Ascending aorta (tissue), 2 donors: ENCODE data around the gene DEPDC5. TPM values are rescaled to one million over a fixed set of nuclear protein-coding genes. Genes with fewer than 3 reads are reported as not detected.

Experiments
- DNase-seq, 2 donors: peaks; one replicate each; pipeline ENCODE4 v3.0.0-alpha.2; 2019; ENCODE audit warnings: low spot score in 2 of 2
- H3K27ac ChIP-seq, 2 donors: fragments of 200-600 bp; sonication (generic); one replicate each; pipeline ENCODE4 v1.5.1; 2016 to 2017; ENCODE audit warnings: mild to moderate bottlenecking in 1 of 2
- H3K27me3 ChIP-seq: fragments of 200-600 bp; sonication (generic); one replicate; pipeline ENCODE4 v1.5.1; 2017
- H3K36me3 ChIP-seq, 2 donors: fragments of 200-600 bp; sonication (generic); one replicate each; pipeline ENCODE4 v1.5.1; 2016
- H3K4me1 ChIP-seq, 2 donors: fragments of 200-600 bp; sonication (generic); one replicate each; pipeline ENCODE4 v1.5.1; 2016 to 2017; ENCODE audit warnings: mild to moderate bottlenecking in 1 of 2
- H3K4me3 ChIP-seq, 2 donors: fragments of 200-600 bp; sonication (generic); one replicate each; pipeline ENCODE4 v1.5.1; 2016 to 2017; ENCODE audit warnings: mild to moderate bottlenecking in 1 of 2
- H3K9me3 ChIP-seq, 2 donors: fragments of 200-600 bp; sonication (generic); one replicate each; pipeline ENCODE4 v1.5.1; 2016
- intact Hi-C: fragments of 100-400 bp; cut with DNase I; formaldehyde crosslinking; loops from one replicate; pipeline ENCODE4 v1.15.1; 2023
- total RNA-seq: library from RNA; depleted of rRNA; stranded (reverse); fragments of >200 nt; gene quantifications from one replicate; pipeline ENCODE4 v1.1.0, GENCODE V29; 2016
- TF ChIP-seq, protein P1 (sequence below), 3 experiments: fragments of 200-600 bp in 2 of 3; fragments of 450-650 bp in 1 of 3; sonication (generic) in 2 of 3; IDR thresholded peaks; one replicate each; pipeline ENCODE4 v1.5.1; 2016 to 2019; ENCODE audit warnings: antibody characterized with exemption in 3 of 3, mild to moderate bottlenecking in 1 of 3, moderate library complexity in 1 of 3

DEPDC5 gene
- total RNA-seq, 1 donor from 2014 or later: 5.2 TPM

DNA sequence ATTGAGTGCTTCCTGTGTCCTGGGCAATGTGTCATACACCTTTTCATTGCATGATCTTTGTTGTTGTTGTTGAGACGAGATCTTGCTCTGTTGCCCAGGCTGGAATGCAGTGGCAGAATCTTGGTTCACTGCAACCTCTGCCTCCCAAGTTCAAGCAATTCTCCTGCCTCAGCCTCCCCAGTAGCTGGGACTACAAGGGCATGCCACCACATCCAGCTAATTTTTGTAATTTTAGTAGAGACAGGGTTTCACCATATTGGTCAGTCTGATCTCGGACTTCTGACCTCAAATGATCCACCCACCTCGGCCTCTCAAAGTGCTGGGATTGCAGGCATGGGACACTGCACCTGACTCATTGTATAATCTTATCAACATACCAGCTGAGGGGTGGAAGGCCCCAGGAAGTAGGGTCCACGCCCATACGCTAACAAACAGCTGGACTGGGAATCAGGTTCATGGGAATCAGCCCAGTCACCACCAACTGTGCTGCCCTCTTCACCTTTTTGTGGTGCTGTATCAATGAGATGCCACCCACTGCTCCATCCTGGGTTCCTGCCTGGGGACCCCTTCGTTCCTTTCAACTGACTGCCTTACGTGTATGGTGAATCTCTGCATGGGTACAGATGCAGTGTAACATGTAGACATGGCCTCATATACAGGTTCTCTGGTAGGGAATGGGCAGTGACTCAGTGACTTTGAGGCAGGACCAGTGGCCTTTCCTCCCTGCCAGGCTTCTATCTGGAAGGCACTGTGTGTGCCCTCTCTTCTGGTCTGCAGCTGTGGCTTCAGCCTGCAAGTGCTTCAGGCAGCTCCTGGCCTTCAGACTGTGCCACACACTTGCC lies 158.0 kb downstream of the DEPDC5 start:
- Histone ChIP-seq H3K36me3 (peaks cover 8 to 12% of the 10 kb centered on the region in 2 donors), H3K27me3 (no peaks in the 10 kb centered on the region), H3K9me3 (no peaks in the 10 kb centered on the region), H3K4me3 (no peak overlapping the region), H3K27ac (no peak overlapping the region), H3K4me1 (no peaks in the 10 kb centered on the region)
- DNase-seq: no peak
- TF ChIP-seq, protein P1, sequence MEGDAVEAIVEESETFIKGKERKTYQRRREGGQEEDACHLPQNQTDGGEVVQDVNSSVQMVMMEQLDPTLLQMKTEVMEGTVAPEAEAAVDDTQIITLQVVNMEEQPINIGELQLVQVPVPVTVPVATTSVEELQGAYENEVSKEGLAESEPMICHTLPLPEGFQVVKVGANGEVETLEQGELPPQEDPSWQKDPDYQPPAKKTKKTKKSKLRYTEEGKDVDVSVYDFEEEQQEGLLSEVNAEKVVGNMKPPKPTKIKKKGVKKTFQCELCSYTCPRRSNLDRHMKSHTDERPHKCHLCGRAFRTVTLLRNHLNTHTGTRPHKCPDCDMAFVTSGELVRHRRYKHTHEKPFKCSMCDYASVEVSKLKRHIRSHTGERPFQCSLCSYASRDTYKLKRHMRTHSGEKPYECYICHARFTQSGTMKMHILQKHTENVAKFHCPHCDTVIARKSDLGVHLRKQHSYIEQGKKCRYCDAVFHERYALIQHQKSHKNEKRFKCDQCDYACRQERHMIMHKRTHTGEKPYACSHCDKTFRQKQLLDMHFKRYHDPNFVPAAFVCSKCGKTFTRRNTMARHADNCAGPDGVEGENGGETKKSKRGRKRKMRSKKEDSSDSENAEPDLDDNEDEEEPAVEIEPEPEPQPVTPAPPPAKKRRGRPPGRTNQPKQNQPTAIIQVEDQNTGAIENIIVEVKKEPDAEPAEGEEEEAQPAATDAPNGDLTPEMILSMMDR (IDR thresholded peaks at IDR 0.05): no peak
- intact Hi-C loops: no loop called here

DNA sequence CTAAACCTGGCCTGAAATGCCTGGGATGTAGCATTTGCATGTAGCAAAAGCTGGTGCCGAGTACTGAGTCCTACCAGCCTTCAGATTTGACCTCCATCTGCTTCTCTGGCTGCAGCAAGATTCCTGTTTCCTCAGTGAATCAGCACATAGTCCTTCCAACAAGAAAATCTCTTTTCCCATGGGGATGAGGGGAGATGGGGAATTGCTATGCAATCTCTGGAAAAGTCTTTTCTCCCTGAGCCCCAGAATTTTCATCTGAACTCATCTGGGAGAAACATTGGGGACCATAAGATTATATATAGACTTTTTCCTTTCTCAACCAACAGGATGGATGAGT lies 158.6 kb downstream of the DEPDC5 start:
- H3K27ac ChIP-seq: no peak overlapping the region
- no peak for DNase-seq
- no peaks in the 10 kb centered on the region for H3K9me3 ChIP-seq
- H3K27me3 ChIP-seq: no peaks in the 10 kb centered on the region
- no peak overlapping the region for H3K4me3 ChIP-seq
- peaks cover 5 to 11% of the 10 kb centered on the region in 2 donors for H3K36me3 ChIP-seq
- intact Hi-C loops: no loop called here
- TF ChIP-seq, protein P1 (IDR thresholded peaks at IDR 0.05): no peak
- no peaks in the 10 kb centered on the region for H3K4me1 ChIP-seq

DNA sequence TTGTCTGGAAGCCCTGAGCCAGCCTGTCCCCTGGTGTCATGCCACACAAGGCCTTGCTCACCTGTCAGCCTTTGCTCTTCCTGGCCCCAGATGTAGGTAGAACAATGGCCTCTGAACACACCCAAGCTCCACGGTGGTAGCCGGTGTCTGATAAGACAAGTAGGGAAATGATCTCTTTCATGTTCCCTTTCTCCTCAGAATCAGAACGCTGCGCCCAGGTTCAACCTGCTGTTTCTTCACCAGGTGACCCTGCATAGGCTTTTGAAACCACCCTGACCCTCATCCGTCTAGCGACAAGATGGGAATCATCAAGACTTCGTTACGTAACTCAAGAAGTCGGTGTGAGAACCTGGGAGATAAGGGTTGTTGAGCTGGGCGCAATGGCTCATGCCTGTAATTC lies 161.8 kb downstream of the DEPDC5 start:
- TF ChIP-seq, protein P1 (IDR thresholded peaks at IDR 0.05): no peak
- intact Hi-C loops: no loop called here
- H3K36me3 ChIP-seq: peaks cover 0 to 2% of the 10 kb centered on the region in 2 donors
- no peaks in the 10 kb centered on the region for H3K27me3 ChIP-seq
- H3K9me3 ChIP-seq: no peaks in the 10 kb centered on the region
- H3K4me1 ChIP-seq: no peaks in the 10 kb centered on the region
- no peak overlapping the region for H3K4me3 ChIP-seq
- H3K27ac ChIP-seq: no peak overlapping the region
- no peak for DNase-seq

DNA sequence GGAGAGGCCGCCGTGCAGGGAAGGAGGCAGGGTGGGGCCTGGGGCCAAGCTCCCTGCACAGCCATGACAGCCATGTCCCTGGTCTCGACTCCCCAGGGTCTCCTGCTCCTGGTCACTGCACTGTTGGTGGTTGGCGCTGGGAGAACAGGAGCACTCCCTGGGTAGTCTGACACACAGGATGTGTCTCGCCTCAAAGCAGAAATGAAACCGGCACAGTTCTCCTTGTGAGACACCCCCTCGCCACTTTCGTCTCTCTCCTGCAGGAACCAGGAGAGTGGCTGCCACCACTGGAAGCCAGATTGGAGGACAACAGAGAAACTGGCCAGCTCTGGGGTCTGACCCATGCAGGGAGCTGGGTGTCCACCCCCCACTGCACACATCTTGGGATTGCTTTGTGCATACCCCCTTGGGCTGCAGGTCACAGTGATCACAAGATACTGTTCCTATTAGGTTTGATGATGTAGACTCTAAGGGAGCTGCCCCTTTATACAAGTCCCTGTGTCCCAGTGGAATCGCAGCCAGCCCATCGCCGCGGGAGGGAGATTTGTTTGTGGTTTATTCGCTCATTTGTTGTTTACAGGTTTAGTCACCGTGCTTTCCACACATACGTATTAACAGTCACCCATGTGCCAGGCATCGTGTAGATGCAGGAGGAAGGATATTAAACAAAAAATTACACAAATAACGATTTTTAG lies 163.6 kb downstream of the DEPDC5 start:
- H3K4me3 ChIP-seq: no peak overlapping the region
- intact Hi-C loops: no loop called here
- no peaks in the 10 kb centered on the region for H3K9me3 ChIP-seq
- no peaks in the 10 kb centered on the region for H3K4me1 ChIP-seq
- TF ChIP-seq, protein P1 (IDR thresholded peaks at IDR 0.05): no peak
- H3K27ac ChIP-seq: no peak overlapping the region
- H3K36me3 ChIP-seq: no peaks in the 10 kb centered on the region
- peak; percentile 11 to 65 for DNase-seq
- no peaks in the 10 kb centered on the region for H3K27me3 ChIP-seq

DNA sequence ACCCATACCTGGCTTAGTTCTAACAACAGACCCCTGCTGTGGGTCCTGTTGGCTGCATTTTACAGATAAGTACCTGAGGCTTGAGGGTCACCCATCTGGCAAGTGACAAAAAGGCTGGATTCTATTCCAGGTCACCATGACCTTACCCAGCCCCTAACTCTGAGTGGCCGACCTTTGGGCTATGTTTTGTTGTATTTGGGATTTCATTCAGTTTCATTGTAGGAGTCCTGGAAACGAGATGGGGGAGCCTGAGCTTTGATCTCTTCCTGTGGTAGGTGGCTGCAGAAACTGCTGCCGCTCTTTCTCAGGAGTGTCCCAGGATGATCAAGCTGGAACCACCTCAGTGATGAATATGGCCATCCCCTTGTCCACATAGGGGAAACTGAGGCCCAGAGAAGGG lies 165.9 kb downstream of the DEPDC5 start:
- Histone ChIP-seq H3K4me3 (no peak overlapping the region), H3K36me3 (no peaks in the 10 kb centered on the region), H3K27ac (no peak overlapping the region), H3K27me3 (no peaks in the 10 kb centered on the region), H3K4me1 (no peaks in the 10 kb centered on the region), H3K9me3 (no peaks in the 10 kb centered on the region)
- TF ChIP-seq, protein P1 (IDR thresholded peaks at IDR 0.05): no peak
- DNase-seq: no peak
- intact Hi-C loops: loop anchor here (5.0 kb wide), 1 partner anchor 53 kb away; no protein-coding TSS in a partner anchor
